ENCODE measurements around the gene UGT1A5.

DNA sequence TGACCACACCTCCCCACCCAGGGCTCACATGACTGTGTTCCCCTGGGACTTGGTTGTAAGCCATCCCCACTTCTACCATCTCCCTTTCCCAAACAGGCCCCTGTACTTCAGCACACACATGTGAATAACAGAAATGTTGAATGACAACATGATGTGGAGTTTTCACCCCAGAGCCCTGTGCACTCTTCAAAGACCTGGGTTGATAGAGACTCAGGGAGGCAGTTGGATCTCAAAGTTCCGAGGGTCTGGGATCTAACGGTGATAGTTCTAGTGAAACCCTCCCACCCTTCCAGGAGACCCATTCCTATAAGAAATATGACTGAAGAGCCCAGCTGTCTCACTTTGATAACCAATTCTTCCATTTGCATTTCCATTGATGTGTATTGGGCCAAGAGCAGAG, 65.3 kb downstream of the UGT1A5 start, which contains the start of gene MROH2A:
- TF ChIP-seq, protein P1, sequence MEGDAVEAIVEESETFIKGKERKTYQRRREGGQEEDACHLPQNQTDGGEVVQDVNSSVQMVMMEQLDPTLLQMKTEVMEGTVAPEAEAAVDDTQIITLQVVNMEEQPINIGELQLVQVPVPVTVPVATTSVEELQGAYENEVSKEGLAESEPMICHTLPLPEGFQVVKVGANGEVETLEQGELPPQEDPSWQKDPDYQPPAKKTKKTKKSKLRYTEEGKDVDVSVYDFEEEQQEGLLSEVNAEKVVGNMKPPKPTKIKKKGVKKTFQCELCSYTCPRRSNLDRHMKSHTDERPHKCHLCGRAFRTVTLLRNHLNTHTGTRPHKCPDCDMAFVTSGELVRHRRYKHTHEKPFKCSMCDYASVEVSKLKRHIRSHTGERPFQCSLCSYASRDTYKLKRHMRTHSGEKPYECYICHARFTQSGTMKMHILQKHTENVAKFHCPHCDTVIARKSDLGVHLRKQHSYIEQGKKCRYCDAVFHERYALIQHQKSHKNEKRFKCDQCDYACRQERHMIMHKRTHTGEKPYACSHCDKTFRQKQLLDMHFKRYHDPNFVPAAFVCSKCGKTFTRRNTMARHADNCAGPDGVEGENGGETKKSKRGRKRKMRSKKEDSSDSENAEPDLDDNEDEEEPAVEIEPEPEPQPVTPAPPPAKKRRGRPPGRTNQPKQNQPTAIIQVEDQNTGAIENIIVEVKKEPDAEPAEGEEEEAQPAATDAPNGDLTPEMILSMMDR (conservative IDR thresholded peaks at IDR 0.05; ENCODE audit: low read length) = no peak
- TF ChIP-seq EZH2phosphoT487 (IDR thresholded peaks at IDR 0.05; ENCODE audit: borderline replicate concordance, low read depth, low read length) = no peak

All from OCI-LY7 (cell line).